GM18517 (cell line): ENCODE data around the gene CHRM3.
"Not testable (repeated sequence)": the region's sequence is repeated elsewhere in the genome, so short reads cannot be mapped to it uniquely, and the experiment has no call there.

Source experiments
- ATAC-seq: cut with Tn5 transposase; IDR thresholded peaks from one replicate; pipeline ENCODE4 v1.9.1; 2021; ENCODE audit warnings: mild to moderate bottlenecking, moderate library complexity; ENCODE audit not compliant: unreplicated experiment

The CHRM3 gene

GRCh38 chr1:239386453-239387303 lies at the start of gene CHRM3:
CHRM3 (plus strand) TSS chr1:239386568; CDS start chr1:239907452, 520,884 bp downstream.
- ATAC-seq: no peak

- ATAC-seq: no peak
These were observed 48.5 kb upstream of the CHRM3 start for GRCh38 chr1:239337799-239338430.

GRCh38 chr1:239347776-239348175 lies 38.6 kb upstream of the CHRM3 start:
- ATAC-seq: no peak

- ATAC-seq: no peak
These were observed 37.6 kb upstream of the CHRM3 start for GRCh38 chr1:239348635-239349353.

GRCh38 chr1:239349699-239350098 lies 36.7 kb upstream of the CHRM3 start:
- no peak for ATAC-seq

- no peak for ATAC-seq
These were observed 32.8 kb upstream of the CHRM3 start for GRCh38 chr1:239353536-239353935.

- no peak for ATAC-seq
These were observed 32.1 kb upstream of the CHRM3 start for GRCh38 chr1:239354231-239354630.

- ATAC-seq: no peak
These were observed 28.5 kb upstream of the CHRM3 start for GRCh38 chr1:239357867-239358266.

GRCh38 chr1:239361403-239361802 lies 25.0 kb upstream of the CHRM3 start:
- ATAC-seq: no peak

- no peak for ATAC-seq
These were observed 22.4 kb upstream of the CHRM3 start for GRCh38 chr1:239363930-239364329.

GRCh38 chr1:239367196-239367810 lies 19.1 kb upstream of the CHRM3 start:
- ATAC-seq: no peak

GRCh38 chr1:239368436-239369109 lies 17.8 kb upstream of the CHRM3 start:
- ATAC-seq: no peak

GRCh38 chr1:239370869-239371268 lies 15.5 kb upstream of the CHRM3 start:
- not testable (repeated sequence) for ATAC-seq

GRCh38 chr1:239382666-239383065 lies 3.7 kb upstream of the CHRM3 start:
- no peak for ATAC-seq

- ATAC-seq: no peak
These were observed 2.7 kb upstream of the CHRM3 start for GRCh38 chr1:239383714-239384113.

GRCh38 chr1:239387304-239388158 lies 1.2 kb downstream of the CHRM3 start:
- no peak for ATAC-seq

GRCh38 chr1:239388159-239388485 lies 1.8 kb downstream of the CHRM3 start:
- no peak for ATAC-seq

GRCh38 chr1:239388578-239388977 lies 2.2 kb downstream of the CHRM3 start:
- no peak for ATAC-seq

GRCh38 chr1:239389703-239390102 lies 3.3 kb downstream of the CHRM3 start:
- ATAC-seq: no peak

GRCh38 chr1:239392271-239392670 lies 5.9 kb downstream of the CHRM3 start:
- no peak for ATAC-seq
